ENCODE data around the gene CDK18.

Gene CDK18

GRCh38 chr1:205525495-205526285, 21.2 kb downstream of the CDK18 start:
- no peak for DNase-seq

- no peak for DNase-seq
These were observed 22.0 kb downstream of the CDK18 start for GRCh38 chr1:205526431-205526830.

- DNase-seq, result no peak
These were observed 23.5 kb downstream of the CDK18 start for GRCh38 chr1:205527931-205528330.

GRCh38 chr1:205528446-205528886, 24.0 kb downstream of the CDK18 start:
- DNase-seq, result no peak

- peak; percentile 35 to 56 for DNase-seq
These were observed 24.7 kb downstream of the CDK18 start for GRCh38 chr1:205528887-205529825.

GRCh38 chr1:205530116-205530515, 25.6 kb downstream of the CDK18 start:
- DNase-seq, result no peak

GRCh38 chr1:205531191-205532025, 26.9 kb downstream of the CDK18 start:
- no peak for DNase-seq

- no peak for DNase-seq
These were observed 27.8 kb downstream of the CDK18 start for GRCh38 chr1:205532026-205532898.

- DNase-seq, result no peak
These were observed 28.7 kb downstream of the CDK18 start for GRCh38 chr1:205532996-205533735.

- no peak for DNase-seq
These were observed 29.4 kb downstream of the CDK18 start for GRCh38 chr1:205533748-205534443.

GRCh38 chr1:205534444-205534985, 30.0 kb downstream of the CDK18 start:
- no peak for DNase-seq

- DNase-seq, result no peak
These were observed 30.6 kb downstream of the CDK18 start for GRCh38 chr1:205535096-205535495.

GRCh38 chr1:205535866-205536758, 31.6 kb downstream of the CDK18 start:
- no peak for DNase-seq

GRCh38 chr1:205536759-205537361, 32.4 kb downstream of the CDK18 start:
- no peak for DNase-seq

GRCh38 chr1:205537386-205538018, 33.0 kb downstream of the CDK18 start:
- no peak for DNase-seq

- no peak for DNase-seq
These were observed 33.9 kb downstream of the CDK18 start for GRCh38 chr1:205538235-205538840.

GRCh38 chr1:205541161-205541886, 36.9 kb downstream of the CDK18 start:
- DNase-seq, result no peak
